Measurements from ENCODE around the gene LMAN2.

GRCh38 chr5:177310332-177310731, 41.1 kb downstream of the LMAN2 start:
- TF ChIP-seq EZH2 (IDR thresholded peaks at IDR 0.05; ENCODE audit: low read length) (no peak), CTCF (optimal IDR thresholded peaks at IDR 0.05 in 1 of 3, IDR thresholded peaks at IDR 0.05 in 1 of 3, conservative IDR thresholded peaks at IDR 0.05 in 1 of 3; ENCODE audit: extremely low read depth in 1 of 3, insufficient read depth in 2 of 3, low read length in 3 of 3) (no peak)
